ENCODE measurements around the gene KIF23. TPM values are rescaled to one million over a fixed set of nuclear protein-coding genes. Genes with fewer than 3 reads are reported as not detected.
"Not testable (repeated sequence)": the region's sequence is repeated elsewhere in the genome, so short reads cannot be mapped to it uniquely, and the experiment has no call there.

KIF23 gene
- 65.6 TPM for polyA plus RNA-seq (2012; ENCODE audit: insufficient read depth, insufficient read length)

GRCh38 chr15:69413822-69414700 lies at the start of gene KIF23:
TSS of gene KIF23 (plus strand) at chr15:69414349. CDS start at chr15:69414466, 117 bp downstream.
- peak; percentile 91 for DNase-seq (ENCODE audit: low read depth, low spot score)

GRCh38 chr15:69367236-69367635 lies 46.9 kb upstream of the KIF23 start:
- no peak for DNase-seq (ENCODE audit: low read depth, low spot score)
- no peak overlapping the region for H3K4me3 ChIP-seq (ENCODE audit: low read length)

More at GRCh38 chr15:69413822-69414700, at the start of gene KIF23:
- peak within 1 kb of the TSS; percentile 76 for H3K4me3 ChIP-seq (ENCODE audit: low read length)

DNA sequence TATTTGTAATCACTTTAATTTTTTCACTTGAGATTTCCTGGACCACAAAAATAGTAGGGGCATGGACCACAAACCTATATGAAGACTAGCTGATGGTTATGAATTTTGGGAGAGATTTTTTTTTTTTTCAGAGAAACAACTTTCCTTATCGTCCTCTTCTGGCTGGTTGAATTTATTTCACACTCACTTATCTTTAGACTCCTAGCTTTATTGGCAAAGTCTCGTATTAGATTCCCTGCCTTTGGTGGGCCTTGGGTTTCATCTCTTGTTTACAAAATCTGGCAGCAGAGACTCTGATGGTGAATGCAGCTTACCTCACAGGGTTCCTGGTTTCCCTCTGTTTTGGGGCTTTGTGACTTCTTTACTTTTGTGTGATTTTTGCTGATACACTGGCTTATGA lies 44.5 kb upstream of the KIF23 start:
- DNase-seq (ENCODE audit: low read depth, low spot score) = no peak
- no peak overlapping the region for H3K4me3 ChIP-seq (ENCODE audit: low read length)

DNA sequence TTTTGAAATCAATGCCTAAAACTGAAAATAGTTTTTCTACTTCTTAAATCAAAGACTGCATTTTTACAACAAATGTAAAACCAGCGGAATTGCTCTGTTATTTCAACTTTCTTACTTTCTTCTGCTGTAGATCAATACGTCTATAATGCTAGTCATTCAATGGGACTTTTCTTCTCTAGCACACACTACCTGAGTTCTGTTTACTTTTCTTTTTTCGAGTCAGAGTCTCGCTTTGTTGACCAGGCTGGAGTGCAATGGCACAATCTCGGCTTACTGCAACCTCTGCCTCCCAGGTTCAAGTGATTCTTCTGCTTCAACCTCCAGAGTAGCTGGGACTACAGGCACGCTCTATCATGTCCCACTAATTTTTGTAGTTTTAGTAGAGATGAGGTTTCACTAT lies 40.7 kb upstream of the KIF23 start:
- H3K4me3 ChIP-seq (ENCODE audit: low read length) = no peak overlapping the region
- no peak for DNase-seq (ENCODE audit: low read depth, low spot score)

- H3K4me3 ChIP-seq (ENCODE audit: low read length) = no peak overlapping the region
- no peak for DNase-seq (ENCODE audit: low read depth, low spot score)
Observed at GRCh38 chr15:69375151-69375790, 38.9 kb upstream of the KIF23 start.

GRCh38 chr15:69377216-69377970 lies 36.8 kb upstream of the KIF23 start:
- no peak for DNase-seq (ENCODE audit: low read depth, low spot score)
- H3K4me3 ChIP-seq (ENCODE audit: low read length) = no peak overlapping the region

DNA sequence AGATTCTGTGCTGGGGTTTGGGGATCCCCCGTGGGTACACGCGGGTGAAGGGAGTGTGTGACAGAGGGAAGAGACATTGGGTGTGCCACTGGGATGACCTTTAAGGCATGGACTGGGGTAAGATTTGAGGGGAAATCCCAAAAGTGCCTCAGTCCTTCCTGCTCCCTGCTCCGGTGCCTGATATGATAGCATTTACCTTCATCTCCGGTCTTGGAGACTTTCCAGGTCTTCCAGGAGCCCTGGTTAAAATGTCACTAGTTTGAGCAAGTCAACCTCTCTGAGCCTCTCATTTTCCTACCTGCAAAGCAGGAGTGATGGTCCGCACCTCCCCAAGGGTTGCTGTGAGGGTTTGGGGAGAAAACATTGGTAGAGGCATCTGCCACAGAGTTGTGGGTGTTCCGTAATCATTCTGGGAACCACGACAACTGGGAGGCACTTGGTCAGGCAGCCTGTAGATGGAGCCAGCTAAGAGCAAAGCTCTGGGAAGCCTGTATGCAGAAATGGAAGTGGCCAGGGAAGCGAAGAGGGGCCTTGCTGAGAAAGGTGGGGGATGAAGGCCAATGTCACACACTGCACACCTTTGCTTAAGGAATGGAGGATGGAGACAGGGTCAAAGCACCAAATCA lies 33.9 kb upstream of the KIF23 start:
- DNase-seq (ENCODE audit: low read depth, low spot score) = no peak
- H3K4me3 ChIP-seq (ENCODE audit: low read length) = no peak overlapping the region

DNA sequence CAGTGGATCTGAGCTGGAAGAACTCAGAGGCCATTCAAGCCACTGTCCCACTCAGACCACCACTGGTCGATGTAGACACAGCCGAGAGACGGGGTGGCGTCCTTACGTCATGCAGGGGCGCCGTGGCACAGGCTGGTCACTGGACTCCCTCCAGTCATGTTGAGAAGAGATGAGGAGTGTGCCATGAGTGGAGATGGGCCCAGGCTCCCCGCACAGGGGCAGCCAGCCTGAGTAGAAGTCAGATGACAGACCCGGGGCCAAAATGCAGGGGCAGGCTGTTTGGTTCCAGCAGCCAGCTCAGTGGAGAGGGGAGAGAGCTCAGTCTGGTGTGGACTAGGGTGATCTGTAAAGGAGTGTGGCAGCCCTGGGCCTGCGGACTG lies 33.4 kb upstream of the KIF23 start:
- no peak overlapping the region for H3K4me3 ChIP-seq (ENCODE audit: low read length)
- no peak for DNase-seq (ENCODE audit: low read depth, low spot score)

DNA sequence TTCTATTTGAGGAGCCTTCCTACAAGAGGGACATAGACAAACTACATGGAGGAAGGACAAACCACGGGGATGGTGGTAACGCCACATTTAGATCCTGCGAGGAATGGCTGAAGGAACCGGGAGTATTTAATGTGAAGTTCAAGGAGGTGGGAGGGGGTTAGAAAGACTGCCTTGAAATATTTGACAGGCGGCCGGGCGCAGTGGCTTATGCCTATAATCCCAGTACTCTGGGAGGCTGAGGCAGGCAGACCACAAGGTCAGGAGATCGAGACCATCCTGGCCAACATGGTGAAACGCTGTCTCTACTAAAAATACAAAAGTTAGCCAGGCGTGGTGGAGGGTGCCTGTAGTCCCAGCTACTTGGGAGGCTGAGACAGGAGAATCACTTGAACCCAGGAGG lies 32.0 kb upstream of the KIF23 start:
- H3K4me3 ChIP-seq (ENCODE audit: low read length); DNase-seq (ENCODE audit: low read depth, low spot score): not testable (repeated sequence)

GRCh38 chr15:69384066-69384465 lies 30.1 kb upstream of the KIF23 start:
- DNase-seq (ENCODE audit: low read depth, low spot score); H3K4me3 ChIP-seq (ENCODE audit: low read length): not testable (repeated sequence)

- DNase-seq (ENCODE audit: low read depth, low spot score) = no peak
- H3K4me3 ChIP-seq (ENCODE audit: low read length) = no peak overlapping the region
Observed at GRCh38 chr15:69384626-69385598, 29.2 kb upstream of the KIF23 start.

- no peak for DNase-seq (ENCODE audit: low read depth, low spot score)
- H3K4me3 ChIP-seq (ENCODE audit: low read length) = no peak overlapping the region
Observed at GRCh38 chr15:69385831-69386230, 28.3 kb upstream of the KIF23 start.

DNA sequence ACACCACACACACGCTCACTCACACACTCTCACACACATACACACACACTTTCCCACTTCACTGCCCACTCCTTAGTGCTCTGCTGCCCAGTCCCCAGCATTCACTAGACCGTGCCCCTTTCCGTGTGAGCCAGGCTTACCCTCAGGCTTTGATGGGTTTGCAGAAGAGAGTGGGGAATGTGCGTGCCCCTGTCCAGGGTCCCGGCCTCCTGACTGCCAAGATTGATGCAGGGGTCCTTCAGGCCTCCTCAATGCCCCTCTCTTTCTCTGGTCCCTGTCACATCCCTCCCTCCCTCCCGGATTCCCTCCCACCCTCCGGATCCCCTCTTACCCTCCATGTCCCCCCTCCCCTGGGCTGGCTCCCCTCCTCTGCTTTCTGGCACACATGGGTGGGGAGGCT lies 27.9 kb upstream of the KIF23 start:
- H3K4me3 ChIP-seq (ENCODE audit: low read length) = no peak overlapping the region
- DNase-seq (ENCODE audit: low read depth, low spot score) = no peak

GRCh38 chr15:69388260-69388705 lies 25.9 kb upstream of the KIF23 start:
- no peak for DNase-seq (ENCODE audit: low read depth, low spot score)

DNA sequence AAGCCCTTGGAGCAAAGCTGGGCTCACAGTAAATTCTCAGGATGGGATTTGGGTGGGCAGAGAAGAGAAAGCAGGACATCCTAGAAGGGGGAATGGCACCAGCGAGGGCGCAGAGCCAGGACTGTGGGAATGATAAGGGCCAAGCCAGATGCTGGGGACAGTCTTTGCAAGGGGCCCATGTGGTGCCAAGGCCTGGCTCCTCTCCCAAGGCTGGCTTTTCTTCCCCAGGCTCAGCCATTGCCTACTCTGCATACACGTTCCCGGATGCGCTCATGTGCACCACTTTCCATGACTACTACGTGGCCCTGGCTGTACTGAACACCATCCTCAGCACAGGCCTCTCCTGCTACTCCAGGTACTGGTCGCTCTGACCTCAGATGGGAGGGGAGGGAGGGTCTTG lies 24.7 kb upstream of the KIF23 start:
- no peak overlapping the region for H3K4me3 ChIP-seq (ENCODE audit: low read length)
- no peak for DNase-seq (ENCODE audit: low read depth, low spot score)

More at GRCh38 chr15:69388260-69388705, 25.9 kb upstream of the KIF23 start:
- no peak overlapping the region for H3K4me3 ChIP-seq (ENCODE audit: low read length)

- DNase-seq (ENCODE audit: low read depth, low spot score) = no peak
Observed at GRCh38 chr15:69390575-69390974, 23.6 kb upstream of the KIF23 start.

GRCh38 chr15:69391046-69391757 lies 22.9 kb upstream of the KIF23 start:
- no peak for DNase-seq (ENCODE audit: low read depth, low spot score)
- no peak overlapping the region for H3K4me3 ChIP-seq (ENCODE audit: low read length)

More at GRCh38 chr15:69390575-69390974, 23.6 kb upstream of the KIF23 start:
- no peak overlapping the region for H3K4me3 ChIP-seq (ENCODE audit: low read length)

All from Jurkat, Clone E6-1 (cell line).